GM12801 (cell line): ENCODE results near the gene SREBF1.

Source experiments
- TF ChIP-seq, protein P1 (sequence below): IDR thresholded peaks from one replicate; pipeline ENCODE4 v1.5.1; 2011; ENCODE audit warnings: control low read depth; ENCODE audit not compliant: insufficient read length; ENCODE audit errors: extremely low read depth

SREBF1 gene

DNA sequence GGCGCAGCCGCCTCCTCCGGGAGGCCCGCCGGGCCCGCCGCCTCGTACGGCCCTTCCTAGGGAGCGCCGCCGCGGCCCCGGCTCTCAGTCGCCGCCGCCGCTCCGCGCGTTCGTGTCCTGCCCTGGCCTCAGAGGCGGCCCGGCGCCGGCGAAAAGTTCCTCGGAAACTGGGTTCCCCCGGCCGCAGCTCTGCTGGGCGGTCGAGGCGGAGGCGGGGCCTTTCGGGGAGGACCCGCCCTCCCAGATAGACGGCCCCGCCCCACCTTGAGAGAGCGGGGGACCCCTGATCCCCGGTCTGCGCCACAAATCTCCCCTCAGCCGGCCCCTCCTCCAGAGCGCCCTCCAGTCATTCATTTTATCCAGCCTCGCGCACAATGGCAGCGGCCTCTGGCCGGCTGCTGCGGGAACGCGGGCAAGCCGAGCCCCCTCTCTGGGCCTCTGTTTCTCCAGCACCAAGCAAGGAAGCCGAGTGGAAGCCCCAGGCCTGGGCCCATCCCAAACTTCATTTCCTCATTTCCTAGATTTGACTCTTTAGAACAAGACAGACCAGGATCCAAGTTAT, at the start of gene SREBF1:
Gene SREBF1, minus strand, starts transcription at position 169 of the 562 bp plus-strand sequence. CDS start 169 bp downstream, outside the sequence.
- TF ChIP-seq, protein P1, sequence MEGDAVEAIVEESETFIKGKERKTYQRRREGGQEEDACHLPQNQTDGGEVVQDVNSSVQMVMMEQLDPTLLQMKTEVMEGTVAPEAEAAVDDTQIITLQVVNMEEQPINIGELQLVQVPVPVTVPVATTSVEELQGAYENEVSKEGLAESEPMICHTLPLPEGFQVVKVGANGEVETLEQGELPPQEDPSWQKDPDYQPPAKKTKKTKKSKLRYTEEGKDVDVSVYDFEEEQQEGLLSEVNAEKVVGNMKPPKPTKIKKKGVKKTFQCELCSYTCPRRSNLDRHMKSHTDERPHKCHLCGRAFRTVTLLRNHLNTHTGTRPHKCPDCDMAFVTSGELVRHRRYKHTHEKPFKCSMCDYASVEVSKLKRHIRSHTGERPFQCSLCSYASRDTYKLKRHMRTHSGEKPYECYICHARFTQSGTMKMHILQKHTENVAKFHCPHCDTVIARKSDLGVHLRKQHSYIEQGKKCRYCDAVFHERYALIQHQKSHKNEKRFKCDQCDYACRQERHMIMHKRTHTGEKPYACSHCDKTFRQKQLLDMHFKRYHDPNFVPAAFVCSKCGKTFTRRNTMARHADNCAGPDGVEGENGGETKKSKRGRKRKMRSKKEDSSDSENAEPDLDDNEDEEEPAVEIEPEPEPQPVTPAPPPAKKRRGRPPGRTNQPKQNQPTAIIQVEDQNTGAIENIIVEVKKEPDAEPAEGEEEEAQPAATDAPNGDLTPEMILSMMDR, result no peak

DNA sequence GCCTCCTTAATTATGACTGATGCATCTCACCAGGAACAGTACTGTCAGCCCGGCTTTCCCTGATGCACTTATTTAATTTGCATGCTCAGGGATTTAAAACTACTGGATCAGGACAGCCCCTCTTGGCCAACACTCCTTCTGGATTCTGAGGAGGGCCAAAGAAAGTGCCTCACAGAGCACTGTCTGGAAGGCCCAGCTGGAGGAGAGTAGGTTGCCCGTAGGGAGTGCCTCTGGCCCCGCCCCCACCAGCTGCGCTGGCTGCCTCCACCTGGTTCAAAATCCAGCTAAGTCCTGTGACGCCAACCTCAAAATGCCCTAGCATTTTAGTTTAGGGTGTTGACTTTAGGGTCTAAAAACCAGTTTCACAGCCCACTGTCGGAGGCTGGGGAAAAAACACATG, 49.4 kb upstream of the SREBF1 start:
- TF ChIP-seq, protein P1, result no peak

DNA sequence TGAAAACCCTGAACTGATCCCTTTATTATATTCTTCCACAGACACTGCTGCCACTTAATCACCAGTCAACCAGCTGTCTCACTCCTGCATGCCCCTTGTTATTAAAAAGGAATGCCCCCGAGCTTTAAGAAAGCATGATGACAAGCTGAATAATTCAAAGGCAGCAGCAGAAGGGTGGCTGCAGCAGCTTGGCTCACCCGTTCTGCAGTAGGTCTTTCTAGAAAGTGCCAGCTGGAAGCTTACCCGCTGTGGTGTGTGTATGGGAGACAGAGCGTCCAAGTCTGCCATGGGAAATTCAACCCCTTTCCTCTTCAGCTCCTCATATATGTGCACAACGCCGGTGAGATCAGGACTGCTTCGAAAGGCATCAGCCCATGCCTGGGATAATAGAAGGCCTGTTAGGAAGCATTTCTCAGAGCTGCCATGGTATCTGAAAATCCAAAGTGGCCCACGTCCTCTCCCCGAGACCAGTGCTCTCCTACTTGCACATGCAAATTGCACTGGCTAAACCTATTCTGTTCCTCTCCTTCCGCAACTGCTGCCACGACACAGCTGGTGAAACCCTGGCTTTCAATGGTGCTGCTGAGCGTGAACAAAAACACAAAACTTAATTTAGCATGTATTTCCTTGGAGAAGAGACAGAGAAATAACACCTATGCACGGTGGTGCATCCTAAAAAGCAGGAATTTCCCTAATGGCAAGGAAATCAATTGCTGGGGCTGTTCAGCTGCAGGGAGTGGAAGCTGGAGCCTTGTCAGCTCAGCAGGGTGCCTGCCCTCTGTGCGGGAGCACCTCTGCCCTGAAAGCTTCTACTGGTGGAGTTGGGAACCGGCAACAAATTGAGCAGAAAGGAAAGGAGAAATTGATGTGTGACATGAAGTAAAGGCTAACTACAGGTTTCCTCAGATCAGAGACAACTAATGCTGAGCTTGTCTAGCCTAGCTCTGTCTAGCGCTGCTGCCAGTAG, 47.9 kb upstream of the SREBF1 start:
- TF ChIP-seq, protein P1, result no peak

DNA sequence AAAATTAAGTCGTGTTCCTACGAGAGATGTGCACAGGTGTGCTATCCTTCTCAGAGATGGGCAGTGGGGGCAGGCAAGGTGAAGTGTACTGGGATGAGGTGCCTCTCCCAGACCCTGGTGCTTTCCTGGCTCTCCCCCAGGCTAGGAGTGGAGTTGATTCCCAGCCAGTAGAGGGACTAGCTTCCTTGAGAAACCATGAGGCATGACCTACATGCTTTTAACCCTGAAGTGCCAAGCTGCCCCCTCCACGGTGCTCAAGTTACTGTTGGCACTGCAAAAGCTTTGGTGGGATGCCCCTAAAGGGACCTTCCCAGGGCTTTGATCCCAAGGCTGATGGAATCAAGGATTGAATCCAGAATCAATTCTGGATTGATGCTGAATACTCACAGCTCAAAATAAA, 47.0 kb upstream of the SREBF1 start:
- TF ChIP-seq, protein P1, result no peak

DNA sequence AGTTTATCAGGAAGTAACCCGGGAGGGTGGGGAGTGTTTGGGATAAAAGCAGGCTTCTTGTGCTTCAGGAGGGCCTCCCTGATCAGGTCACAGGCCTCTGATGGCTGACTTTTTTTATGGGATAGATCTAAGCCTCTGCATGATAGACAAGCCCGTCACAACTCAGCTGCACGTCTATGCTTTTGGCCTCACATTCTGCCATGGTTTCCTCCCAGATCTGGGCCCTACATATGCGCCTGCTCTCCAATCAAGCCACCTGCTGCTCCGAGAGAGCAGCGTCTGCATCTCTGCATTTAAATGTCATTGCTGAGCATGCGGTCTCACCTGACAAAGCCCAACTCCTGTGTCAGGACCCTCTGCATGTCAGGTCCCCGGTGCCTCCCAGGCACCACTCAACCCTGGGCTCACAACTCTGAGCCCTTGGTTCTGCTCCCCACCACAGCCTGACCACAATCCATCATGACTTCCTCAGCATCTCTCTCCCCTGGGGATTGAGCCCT, 45.3 kb upstream of the SREBF1 start:
- TF ChIP-seq, protein P1, result no peak

DNA sequence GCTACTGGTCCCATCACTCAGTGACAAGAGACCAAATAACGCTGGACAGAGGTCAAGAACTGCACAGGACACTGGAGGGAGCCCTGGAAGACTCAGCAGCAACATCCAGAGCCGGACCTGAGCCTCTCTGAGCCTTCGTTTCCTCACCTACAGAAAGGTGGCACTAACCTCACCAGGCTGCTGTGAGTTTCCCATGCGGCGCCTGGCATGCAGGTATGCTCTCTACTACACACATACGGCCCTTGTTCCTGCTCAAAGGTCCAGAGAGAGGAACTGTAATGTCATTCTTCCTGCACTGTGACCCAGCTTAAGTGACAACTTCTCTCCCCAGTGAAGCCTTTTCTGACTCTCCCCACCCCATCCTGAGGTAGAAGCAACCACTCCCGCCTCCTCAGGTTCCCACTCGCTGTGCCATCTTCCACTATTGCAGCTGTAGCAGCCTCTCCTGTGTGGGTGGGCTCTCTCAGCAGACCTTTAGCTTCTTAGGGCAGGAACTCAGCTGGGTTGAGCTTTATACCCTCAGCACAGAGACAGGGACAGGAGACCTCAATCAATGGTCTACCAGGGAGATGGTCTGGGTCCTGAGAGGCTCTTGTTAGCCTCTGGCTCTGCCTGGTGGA, 43.9 kb upstream of the SREBF1 start:
- TF ChIP-seq, protein P1, result no peak
